Erythroblast (primary cell): ENCODE data around the gene LRCH3.

Source experiments
- GATA1 ChIP-seq: IDR thresholded peaks from 2 replicates; pipeline ENCODE4 v1.6.1; 2011; ENCODE audit warnings: low read depth, mild to moderate bottlenecking, control low read depth, low read length, moderate library complexity
- POLR2A ChIP-seq: IDR thresholded peaks from 2 replicates; pipeline ENCODE4 v1.6.1; 2011; ENCODE audit warnings: mild to moderate bottlenecking, low read length

DNA sequence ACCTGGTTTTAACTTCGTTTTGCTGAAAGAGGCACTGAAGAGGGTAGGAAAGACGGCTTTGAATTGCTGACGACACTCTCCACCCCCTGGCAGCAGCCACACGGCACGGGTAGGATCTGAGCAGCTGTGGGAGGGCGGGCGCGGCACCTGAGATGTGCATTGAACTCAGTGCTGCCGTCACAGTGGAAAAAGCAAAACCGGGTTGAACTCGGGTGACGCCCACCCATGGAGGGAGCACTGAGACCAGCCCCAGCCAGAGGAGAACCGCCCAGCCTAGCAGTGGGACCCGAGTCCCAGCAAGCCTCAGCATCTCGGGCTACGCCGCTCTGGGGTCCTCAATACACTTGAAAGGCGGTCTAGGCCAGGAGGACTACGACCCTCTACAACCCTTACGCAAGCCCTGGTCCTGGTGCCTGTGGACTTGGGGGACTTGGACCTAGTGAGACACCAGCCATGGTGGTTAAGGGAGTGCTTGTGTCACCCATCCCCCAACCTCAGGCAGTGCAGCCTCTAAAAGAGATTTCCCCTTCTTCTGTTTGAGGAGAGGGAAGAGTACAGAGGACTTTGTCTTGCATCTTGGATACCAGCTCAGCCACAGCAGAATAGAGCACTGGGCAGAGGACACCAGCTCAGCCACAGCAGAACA, 108.9 kb downstream of the LRCH3 start:
- TF ChIP-seq POLR2A (no peak), GATA1 (no peak)
